HCT116 (cell line): ENCODE data around the gene EHD3. TPM values are rescaled to one million over a fixed set of nuclear protein-coding genes. Genes with fewer than 3 reads are reported as not detected.
A peak's percentile ranks its signal among the peaks of the same experiment; 100 is the strongest.

ENCODE experiments used
- ATAC-seq: fragments of 200-7000 bp; cut with Tn5 transposase; 2 replicates; pipeline ENCODE4 v1.9.1; 2020; ENCODE audit warnings: mild to moderate bottlenecking, moderate library complexity
- BruUV-seq: library from RNA; stranded (reverse); fragments of 400-500 nt; replicated peaks from 2 replicates; lab custom pipeline; 2021; lab: Mats Ljungman, UMichigan
- CTCF ChIA-PET: fragments of 300-600 bp; sonication (Branson Sonifier 250); formaldehyde crosslinking; loops from one replicate; lab custom pipeline; 2021; ENCODE audit warnings: antibody characterized with exemption; lab: Charles Lee
- POLR2A ChIA-PET: fragments of 300-600, 350-600 bp; sonication (Branson Sonifier 250); formaldehyde crosslinking; loops from one replicate; lab custom pipeline; 2021; ENCODE audit warnings: antibody characterized with exemption; lab: Charles Lee
- RAD21 ChIA-PET, 2 experiments: fragments of 300-600 bp; sonication (Branson Sonifier 250); formaldehyde crosslinking; loops; one replicate each; lab custom pipeline; 2023; ENCODE audit warnings: low total read pairs in 2 of 2; ENCODE audit not compliant: uncharacterized antibody in 2 of 2, unreplicated experiment in 2 of 2, low non-redundant PET in 1 of 2; lab: Charles Lee
- DNase-seq: peaks from one replicate; pipeline ENCODE4 v3.0.0-alpha.2; 2010; ENCODE audit warnings: low read depth, low spot score
- H2AFZ ChIP-seq: fragments of 200-600 bp; shearing (Covaris generic), sonication (generic); 2 replicates; pipeline ENCODE4 v1.6.1; 2017; ENCODE audit warnings: low read depth, mixed run types, mixed read lengths, antibody characterized with exemption, low read length; ENCODE audit not compliant: poor library complexity, severe bottlenecking
- H3K27ac ChIP-seq: 2 replicates; pipeline ENCODE4 v1.5.1; 2012; ENCODE audit warnings: low read depth, low read length
- H3K27me3 ChIP-seq: fragments of 200-600 bp; sonication (generic); 2 replicates; pipeline ENCODE4 v1.6.1; 2016; ENCODE audit warnings: mixed run types, low read length, mixed read lengths; ENCODE audit not compliant: insufficient read depth
- H3K36me3 ChIP-seq, 2 experiments: fragments of 200-500 bp in 1 of 2; fragments of 200-600 bp in 1 of 2; sonication (Bioruptor generic) in 1 of 2; sonication (generic) in 1 of 2; 2 replicates each; pipeline versions ENCODE4 v1.5.1 to v1.6.1; 2014 to 2016; ENCODE audit warnings: low read length in 2 of 2, inconsistent platforms in 1 of 2, mixed read lengths in 1 of 2, mixed run types in 1 of 2; ENCODE audit not compliant: insufficient read depth in 2 of 2, control insufficient read depth in 1 of 2
- H3K4me1 ChIP-seq, 2 experiments: fragments of 200-600 bp in 1 of 2; sonication (generic) in 1 of 2; 2 replicates each; pipeline versions ENCODE4 v1.5.1 to v1.6.1; 2012 to 2017; ENCODE audit warnings: low read length in 2 of 2, inconsistent platforms in 1 of 2, mild to moderate bottlenecking in 1 of 2, mixed read lengths in 1 of 2, mixed run types in 1 of 2, moderate library complexity in 1 of 2; ENCODE audit not compliant: insufficient read depth in 2 of 2, control insufficient read depth in 1 of 2
- H3K4me2 ChIP-seq: fragments of 200-600 bp; sonication (generic); 2 replicates; pipeline ENCODE4 v1.6.1; 2017; ENCODE audit warnings: mixed run types, low read length, mixed read lengths
- H3K4me3 ChIP-seq, 2 experiments: fragments of 200-600 bp in 1 of 2; sonication (generic) in 1 of 2; replicated peaks in 1 of 2; 2 replicates each; pipeline ENCODE4 v1.5.1; 2011 to 2016; ENCODE audit warnings: low read length in 2 of 2, control low read depth in 1 of 2, low read depth in 1 of 2, mild to moderate bottlenecking in 1 of 2, mixed read lengths in 1 of 2, mixed run types in 1 of 2
- H3K79me2 ChIP-seq: fragments of 200-600 bp; sonication (generic); 2 replicates; pipeline ENCODE4 v1.6.1; 2017; ENCODE audit warnings: mild to moderate bottlenecking, mixed run types, low read length, moderate library complexity, mixed read lengths; ENCODE audit not compliant: insufficient read depth
- H3K9ac ChIP-seq: fragments of 200-600 bp; sonication (generic); 2 replicates; pipeline ENCODE4 v1.6.1; 2016; ENCODE audit warnings: low read length, mixed read lengths
- H3K9me2 ChIP-seq: fragments of 200-600 bp; sonication (generic), shearing (Covaris generic); 2 replicates; pipeline ENCODE4 v1.6.1; 2017; ENCODE audit warnings: mixed run types, mild to moderate bottlenecking, moderate library complexity; ENCODE audit not compliant: insufficient read depth
- H3K9me3 ChIP-seq, 2 experiments: fragments of 200-500 bp in 1 of 2; fragments of 200-600 bp in 1 of 2; sonication (Bioruptor generic) in 1 of 2; sonication (generic) in 1 of 2; 2 replicates each; pipeline ENCODE4 v1.6.1; 2014 to 2017; ENCODE audit warnings: low read length in 2 of 2, mixed read lengths in 2 of 2, inconsistent platforms in 1 of 2, low read depth in 1 of 2, mild to moderate bottlenecking in 1 of 2, mixed run types in 1 of 2, moderate library complexity in 1 of 2; ENCODE audit not compliant: control insufficient read depth in 1 of 2, insufficient read depth in 1 of 2
- H4K20me1 ChIP-seq: fragments of 200-600 bp; sonication (generic), shearing (Covaris generic); 2 replicates; pipeline ENCODE4 v1.6.1; 2017; ENCODE audit warnings: mixed run types, mild to moderate bottlenecking, moderate library complexity; ENCODE audit not compliant: insufficient read depth
- CBX3 ChIP-seq: IDR thresholded peaks from 2 replicates; pipeline ENCODE4 v1.6.1; 2012; ENCODE audit warnings: low read depth
- CEBPB ChIP-seq: IDR thresholded peaks from 2 replicates; pipeline ENCODE4 v1.6.1; 2012; ENCODE audit warnings: low read depth
- CTCF ChIP-seq, 3 experiments: fragments of 200-600 bp in 1 of 3; sonication (generic) in 1 of 3; IDR thresholded peaks in 2 of 3; conservative IDR thresholded peaks in 1 of 3; 2 replicates each; pipeline ENCODE4 v1.5.1; 2012 to 2017; ENCODE audit warnings: low read depth in 2 of 3, low read length in 2 of 3, antibody characterized with exemption in 1 of 3, borderline replicate concordance in 1 of 3, control low read depth in 1 of 3, mild to moderate bottlenecking in 1 of 3, mixed read lengths in 1 of 3, mixed run types in 1 of 3, moderate library complexity in 1 of 3; ENCODE audit not compliant: insufficient read depth in 1 of 3
- ELF1 ChIP-seq: IDR thresholded peaks from 2 replicates; pipeline ENCODE4 v1.6.1; 2012; ENCODE audit warnings: low read depth, borderline replicate concordance
- FOSL1 ChIP-seq: IDR thresholded peaks from 2 replicates; pipeline ENCODE4 v1.6.1; 2012; ENCODE audit warnings: low read depth
- POLR2A ChIP-seq: IDR thresholded peaks from 2 replicates; pipeline ENCODE4 v1.7.0; 2011; ENCODE audit warnings: borderline replicate concordance; ENCODE audit not compliant: insufficient read depth, insufficient read length; ENCODE audit errors: extremely low read depth
- RAD21 ChIP-seq: IDR thresholded peaks from 2 replicates; pipeline ENCODE4 v1.6.1; 2012; ENCODE audit warnings: low read depth, mild to moderate bottlenecking
- SIN3A ChIP-seq: IDR thresholded peaks from 2 replicates; pipeline ENCODE4 v1.6.1; 2012; ENCODE audit warnings: low read depth
- SRF ChIP-seq: IDR thresholded peaks from 2 replicates; pipeline ENCODE4 v1.6.1; 2012; ENCODE audit warnings: low read depth
- TCF7L2 ChIP-seq: IDR thresholded peaks from 2 replicates; pipeline ENCODE4 v1.7.0; 2011; ENCODE audit warnings: borderline replicate concordance, inconsistent platforms; ENCODE audit not compliant: insufficient read depth, insufficient read length; ENCODE audit errors: extremely low read depth
- YY1 ChIP-seq: IDR thresholded peaks from 2 replicates; pipeline ENCODE4 v1.6.1; 2011; ENCODE audit warnings: low read length, low read depth, moderate library complexity, mild to moderate bottlenecking; ENCODE audit not compliant: insufficient replicate concordance; ENCODE audit errors: extremely low read depth
- ZFX ChIP-seq: fragments of 450-650 bp; IDR thresholded peaks from 2 replicates; pipeline ENCODE4 v1.6.1; 2017
- intact Hi-C: fragments of 100-400 bp; cut with micrococcal nuclease; formaldehyde crosslinking; loops from 2 replicates; pipeline ENCODE4 v1.10.0; 2022
- total RNA-seq: library from RNA; stranded (reverse); gene quantifications from one replicate; pipeline ENCODE4 v1.2.1, GENCODE V29; 2021; ENCODE audit not compliant: unreplicated experiment

Gene EHD3
- total RNA-seq, 1 experiment from 2014 or later, result not detected

DNA sequence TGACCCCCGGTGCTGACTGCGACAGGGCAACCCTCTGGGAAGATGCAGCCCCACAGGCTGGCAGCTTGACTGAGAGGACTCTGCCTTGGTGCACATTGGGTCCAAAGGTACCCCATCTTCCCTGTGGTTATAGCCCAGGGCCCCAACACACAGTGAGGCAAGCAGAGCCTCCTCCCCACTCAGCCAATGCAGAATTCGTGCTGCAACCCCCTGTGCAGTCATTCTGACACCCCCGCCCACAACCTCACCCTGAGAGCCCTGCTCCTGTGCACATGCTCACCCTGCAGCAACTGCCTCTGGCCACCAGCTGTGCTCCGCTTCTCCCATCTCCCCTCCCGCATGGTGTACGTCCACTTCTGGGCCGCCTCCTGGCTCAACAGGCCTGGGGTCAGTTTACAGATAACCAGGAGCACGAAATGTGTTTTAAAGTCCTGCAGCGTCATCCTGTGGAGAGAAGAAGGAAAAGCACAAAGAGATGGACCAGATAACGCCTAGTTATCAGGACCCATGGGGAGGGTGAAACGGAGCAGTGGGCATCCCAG lies 41.0 kb upstream of the EHD3 start:
- Histone ChIP-seq H3K4me3 (no peak overlapping the region), H4K20me1 (no peaks in the 10 kb centered on the region), H3K4me1 (no peaks in the 10 kb centered on the region), H3K9me3 (no peaks in the 10 kb centered on the region), H2AFZ (no peak overlapping the region), H3K27me3 (peaks cover 17% of the 10 kb centered on the region; the same call in 1 of the 2 replicates), H3K4me2 (no peak overlapping the region), H3K36me3 (no peaks in the 10 kb centered on the region), H3K27ac (no peak overlapping the region), H3K9ac (no peak overlapping the region), H3K79me2 (no peaks in the 10 kb centered on the region), H3K9me2 (no peaks in the 10 kb centered on the region)
- POLR2A ChIA-PET, result no interaction called here
- CTCF ChIA-PET, result no interaction called here
- no peak for DNase-seq
- intact Hi-C loops, result no loop called here
- ATAC-seq, result 0 out of 2 replicates have a peak, but pooled peaks have one; percentile 22
- TF ChIP-seq SIN3A (no peak), CBX3 (no peak), FOSL1 (no peak), ELF1 (no peak), RAD21 (peak; percentile 11; the same call in 1 of the 2 replicates), CTCF (IDR thresholded peaks at IDR 0.05 in 2 of 3, conservative IDR thresholded peaks at IDR 0.05 in 1 of 3; ENCODE audit: borderline replicate concordance in 1 of 3, insufficient read depth in 1 of 3, low read depth in 2 of 3, low read length in 2 of 3) (0 out of 6 replicates have a peak, but pooled peaks of 1 of the 3 experiments have one; percentile 8), TCF7L2 (no peak), SRF (no peak), CEBPB (no peak), YY1 (no peak), ZFX (no peak), POLR2A (no peak)
- RAD21 ChIA-PET, result no interaction called here
- BruUV-seq, result no TSS peak
